ENCODE measurements around the gene REPIN1.

REPIN1 gene

GRCh38 chr7:150340875-150341262 lies 27.8 kb upstream of the REPIN1 start:
- no peak for TF ChIP-seq CTCF (IDR thresholded peaks at IDR 0.05; ENCODE audit: control insufficient read depth, insufficient read depth, low read depth, low read length, missing control alignments)
- no peak for DNase-seq (ENCODE audit: low read depth)
- no peak overlapping the region for H3K4me3 ChIP-seq (ENCODE audit: control insufficient read depth, low read depth, low read length)

- no peak within 1 kb of the TSS for H3K4me3 ChIP-seq (ENCODE audit: control insufficient read depth, low read depth, low read length)
- DNase-seq (ENCODE audit: low read depth) = no peak
- no peak for TF ChIP-seq CTCF (IDR thresholded peaks at IDR 0.05; ENCODE audit: control insufficient read depth, insufficient read depth, low read depth, low read length, missing control alignments)
Measured at GRCh38 chr7:150341263-150342120, 27.1 kb upstream of the REPIN1 start, which contains the start of gene RARRES2. TSS of gene RARRES2 (minus strand) at chr7:150341629. CDS start at chr7:150340609, 1,020 bp downstream.

GRCh38 chr7:150342121-150342408 lies 26.6 kb upstream of the REPIN1 start:
- TF ChIP-seq CTCF (IDR thresholded peaks at IDR 0.05; ENCODE audit: control insufficient read depth, insufficient read depth, low read depth, low read length, missing control alignments) = no peak
- DNase-seq (ENCODE audit: low read depth) = no peak
- H3K4me3 ChIP-seq (ENCODE audit: control insufficient read depth, low read depth, low read length) = no peak overlapping the region

GRCh38 chr7:150343225-150343624 lies 25.4 kb upstream of the REPIN1 start:
- TF ChIP-seq CTCF (IDR thresholded peaks at IDR 0.05; ENCODE audit: control insufficient read depth, insufficient read depth, low read depth, low read length, missing control alignments) = no peak
- no peak overlapping the region for H3K4me3 ChIP-seq (ENCODE audit: control insufficient read depth, low read depth, low read length)
- no peak for DNase-seq (ENCODE audit: low read depth)

- no peak for DNase-seq (ENCODE audit: low read depth)
- H3K4me3 ChIP-seq (ENCODE audit: control insufficient read depth, low read depth, low read length) = no peak overlapping the region
- no peak for TF ChIP-seq CTCF (IDR thresholded peaks at IDR 0.05; ENCODE audit: control insufficient read depth, insufficient read depth, low read depth, low read length, missing control alignments)
Measured at GRCh38 chr7:150344299-150344698, 24.3 kb upstream of the REPIN1 start.

- TF ChIP-seq CTCF (IDR thresholded peaks at IDR 0.05; ENCODE audit: control insufficient read depth, insufficient read depth, low read depth, low read length, missing control alignments) = no peak
- H3K4me3 ChIP-seq (ENCODE audit: control insufficient read depth, low read depth, low read length) = no peak overlapping the region
- DNase-seq (ENCODE audit: low read depth) = no peak
Measured at GRCh38 chr7:150345012-150345411, 23.6 kb upstream of the REPIN1 start.
